Stimulated activated CD8-positive, alpha-beta memory T cell treated with anti-CD3 and anti-CD28 coated beads, Interleukin-15, amount 100 ng/mL, for 4 hours (primary cell): ENCODE results near the gene ZNF48.

Source experiments
- DNase-seq, 2 donors: peaks; one replicate each; pipeline ENCODE4 v3.0.0-alpha.2; 2020; ENCODE audit warnings: low read depth in 2 of 2

Gene ZNF48

GRCh38 chr16:30358990-30359870, 36.0 kb upstream of the ZNF48 start:
- DNase-seq, result no peak

DNA sequence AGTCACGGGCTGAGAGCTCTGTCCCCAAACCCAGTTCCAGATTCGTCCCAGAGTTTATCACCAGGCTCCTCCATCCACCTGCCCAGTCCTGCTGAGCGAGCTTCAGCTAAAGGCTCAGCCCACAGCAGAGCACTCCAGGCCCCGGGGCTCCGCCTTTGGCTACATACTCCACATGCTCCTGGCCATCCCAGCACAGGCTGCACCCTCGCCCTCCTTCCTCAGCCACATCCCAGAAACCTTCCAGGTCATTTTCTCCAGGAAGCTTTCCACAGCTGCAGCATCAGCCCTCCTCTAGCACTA, 35.4 kb upstream of the ZNF48 start:
- DNase-seq, result no peak

DNA sequence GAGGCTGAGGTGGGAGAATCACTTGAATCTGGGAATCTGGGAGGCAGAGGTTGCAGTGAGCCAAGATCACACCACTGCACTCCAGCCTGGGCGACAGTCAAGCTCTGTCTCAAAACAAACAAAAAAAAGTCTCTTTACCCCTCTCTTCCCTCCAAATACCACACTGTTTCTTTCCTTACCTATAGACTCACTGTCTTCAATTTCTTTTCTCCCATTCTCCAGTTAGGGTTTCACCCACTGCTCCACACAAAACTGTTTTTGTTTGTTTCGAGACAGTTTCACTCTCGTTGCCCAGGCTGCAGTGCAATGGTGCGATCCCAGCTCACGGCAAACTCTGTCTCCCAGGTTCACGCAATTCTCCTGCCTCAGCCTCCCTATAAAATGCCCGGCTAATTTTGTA, 34.0 kb upstream of the ZNF48 start:
- no peak for DNase-seq

- DNase-seq, result no peak
Observed at GRCh38 chr16:30365200-30365599, 30.0 kb upstream of the ZNF48 start.

DNA sequence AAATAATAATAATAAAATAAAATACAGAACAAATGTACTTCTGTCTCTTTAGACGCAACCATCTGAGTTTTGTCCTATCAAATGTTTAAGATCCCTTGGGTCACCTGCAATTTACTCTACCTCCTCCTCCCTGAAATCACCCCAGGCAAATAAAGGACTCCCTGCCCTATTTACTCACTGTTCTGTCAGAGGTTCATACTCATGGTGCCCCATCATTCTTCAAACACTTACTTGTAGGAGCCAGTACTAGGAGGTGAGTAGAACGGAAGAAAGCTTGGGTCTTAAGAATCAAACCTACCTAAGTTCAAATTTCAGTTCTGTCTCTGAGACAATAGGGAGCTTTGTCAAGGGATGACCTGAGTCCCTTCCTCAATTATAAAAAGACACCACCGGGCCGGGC, 28.7 kb upstream of the ZNF48 start:
- no peak for DNase-seq

DNA sequence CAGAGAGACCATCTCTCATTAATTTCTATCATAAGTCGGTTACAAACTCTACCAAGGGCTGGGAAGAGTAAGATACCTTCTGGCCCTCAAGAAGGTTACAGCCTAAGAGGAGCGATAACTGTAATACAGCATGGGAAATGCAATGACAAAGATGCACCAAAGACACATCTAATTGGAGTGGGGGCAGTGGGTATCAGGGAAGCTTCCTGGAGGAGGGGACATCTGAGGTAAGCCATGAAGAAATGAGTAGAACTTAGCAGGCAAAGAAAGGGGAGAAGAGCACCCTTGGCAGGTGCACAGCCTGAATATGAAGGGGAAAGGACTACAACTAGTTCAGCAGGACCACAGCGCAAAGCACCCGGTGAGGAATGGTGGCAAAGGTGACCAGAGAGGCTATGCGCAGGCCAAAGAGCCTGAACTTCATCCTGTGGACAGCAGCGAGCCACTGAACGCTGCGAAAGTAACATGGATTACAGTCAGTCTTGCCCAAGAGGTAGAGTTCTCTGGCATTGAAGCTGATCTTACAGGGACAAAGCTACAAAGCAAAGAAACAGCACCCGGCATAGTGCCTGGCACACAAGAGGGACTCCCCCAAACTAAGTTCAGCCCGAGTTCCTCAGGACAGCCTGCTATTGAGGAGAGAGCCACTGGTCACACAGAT, 27.7 kb upstream of the ZNF48 start:
- no peak for DNase-seq

GRCh38 chr16:30368122-30368791, 27.0 kb upstream of the ZNF48 start:
- no peak for DNase-seq

GRCh38 chr16:30368792-30369090, 26.5 kb upstream of the ZNF48 start:
- DNase-seq, result no peak

- no peak for DNase-seq
Observed at GRCh38 chr16:30369091-30369937, 25.9 kb upstream of the ZNF48 start.

DNA sequence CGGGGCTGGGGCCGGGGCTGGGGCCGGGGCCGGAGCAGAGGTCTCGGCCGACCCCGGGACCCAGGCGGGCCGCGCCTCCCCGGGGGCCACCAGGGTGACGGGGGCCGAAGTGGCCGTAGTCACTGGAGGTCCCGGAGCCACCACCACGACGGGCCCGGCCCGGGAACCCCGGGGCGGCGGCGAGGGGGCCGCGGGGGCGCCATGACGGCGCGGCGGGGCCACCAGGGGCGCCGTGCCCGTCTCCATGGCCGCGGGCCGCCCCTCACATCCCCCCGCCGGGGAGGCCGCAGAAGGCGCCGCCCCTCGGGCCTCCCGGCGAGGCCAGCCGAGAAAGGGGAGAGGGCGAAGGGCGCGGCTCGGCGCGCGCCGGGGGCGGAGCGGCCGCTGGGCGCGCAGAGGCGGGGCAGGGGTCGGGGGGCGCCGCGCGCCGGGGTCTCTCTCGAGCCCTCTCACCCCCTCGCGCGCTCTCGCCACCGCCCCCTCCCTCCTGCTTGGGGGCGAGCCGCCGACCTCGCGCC, 25.2 kb upstream of the ZNF48 start:
- no peak for DNase-seq

- DNase-seq, result peak; percentile 96 to 99
Observed at GRCh38 chr16:30370456-30371247, 24.6 kb upstream of the ZNF48 start, which contains the start of gene TBC1D10B. Gene TBC1D10B, minus strand, starts transcription at chr16:30370494. Its CDS starts 311 bp downstream, at chr16:30370183.

DNA sequence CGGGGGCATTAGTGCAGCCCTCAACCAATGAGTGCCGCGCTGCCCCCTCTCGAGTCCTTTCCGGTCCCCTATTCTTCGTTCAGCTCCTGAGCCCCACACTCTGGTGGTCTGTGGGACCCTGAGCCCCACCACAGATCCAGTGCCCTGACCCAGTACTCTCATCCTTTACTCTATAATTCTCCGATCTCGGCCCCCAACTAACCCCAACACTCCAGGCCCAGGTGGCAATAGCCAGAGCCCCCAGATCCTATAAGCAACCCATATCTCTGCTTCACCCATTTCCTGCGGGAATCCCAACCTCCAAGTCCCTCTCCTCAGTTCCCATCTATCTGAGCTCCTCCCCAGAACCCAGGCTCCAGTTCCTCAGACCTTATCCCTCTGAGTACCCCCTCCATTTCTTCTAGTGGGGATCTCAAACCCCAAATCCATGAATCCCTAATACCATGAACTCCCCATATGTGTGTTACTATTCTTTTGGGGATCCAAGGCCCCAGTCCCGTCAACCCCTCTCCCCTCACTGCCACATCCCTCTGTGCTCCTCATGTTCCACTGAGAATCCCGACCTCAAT, 23.9 kb upstream of the ZNF48 start:
- DNase-seq, result no peak

GRCh38 chr16:30372038-30372712, 23.0 kb upstream of the ZNF48 start:
- no peak for DNase-seq

- DNase-seq, result no peak
Observed at GRCh38 chr16:30372725-30373124, 22.5 kb upstream of the ZNF48 start.

DNA sequence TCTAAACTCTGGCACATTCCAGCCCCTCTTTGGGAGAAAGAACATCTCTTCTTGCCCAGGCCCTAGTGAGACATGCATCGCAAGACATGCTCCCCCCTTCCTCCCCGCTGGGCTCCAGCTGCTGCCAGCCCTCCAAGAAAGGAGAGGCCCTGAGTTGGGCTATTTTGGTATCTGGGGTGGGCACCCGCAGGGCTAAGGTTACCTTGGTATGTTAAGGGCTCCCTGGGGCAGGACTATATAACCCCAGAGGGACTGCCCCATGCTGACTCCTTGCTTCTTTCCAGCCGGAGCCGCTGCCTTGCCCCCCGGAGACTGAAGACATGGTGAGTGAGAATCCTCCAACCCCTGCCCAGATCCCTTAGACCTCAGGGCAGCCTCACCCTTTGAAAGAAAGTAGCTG, 20.7 kb upstream of the ZNF48 start, which contains the start of gene MYL11:
Gene MYL11 (plus strand): TSS at position 265 of the 400 bp plus-strand sequence. CDS start 56 bp downstream, at position 321.
- DNase-seq, result no peak

DNA sequence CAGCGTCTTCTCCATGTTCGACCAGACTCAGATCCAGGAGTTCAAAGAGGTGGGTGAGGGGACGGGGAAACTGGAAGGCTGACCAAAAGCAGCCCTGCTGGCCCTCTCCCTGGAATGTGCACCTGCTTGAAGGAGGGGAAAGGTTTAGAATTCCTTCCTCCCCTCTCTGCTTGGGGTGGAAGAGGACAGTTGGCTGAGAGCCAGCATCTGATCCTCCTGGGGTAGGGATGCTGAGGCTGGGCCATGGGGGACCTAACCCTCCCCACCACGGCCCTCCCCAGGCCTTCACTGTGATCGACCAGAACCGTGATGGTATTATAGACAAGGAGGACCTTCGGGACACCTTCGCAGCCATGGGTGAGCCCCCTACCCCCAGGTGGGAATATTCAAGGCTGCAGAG, 19.4 kb upstream of the ZNF48 start:
- no peak for DNase-seq

GRCh38 chr16:30376461-30376902, 18.7 kb upstream of the ZNF48 start:
- no peak for DNase-seq

- DNase-seq, result no peak
Observed at GRCh38 chr16:30377050-30377811, 18.0 kb upstream of the ZNF48 start.

DNA sequence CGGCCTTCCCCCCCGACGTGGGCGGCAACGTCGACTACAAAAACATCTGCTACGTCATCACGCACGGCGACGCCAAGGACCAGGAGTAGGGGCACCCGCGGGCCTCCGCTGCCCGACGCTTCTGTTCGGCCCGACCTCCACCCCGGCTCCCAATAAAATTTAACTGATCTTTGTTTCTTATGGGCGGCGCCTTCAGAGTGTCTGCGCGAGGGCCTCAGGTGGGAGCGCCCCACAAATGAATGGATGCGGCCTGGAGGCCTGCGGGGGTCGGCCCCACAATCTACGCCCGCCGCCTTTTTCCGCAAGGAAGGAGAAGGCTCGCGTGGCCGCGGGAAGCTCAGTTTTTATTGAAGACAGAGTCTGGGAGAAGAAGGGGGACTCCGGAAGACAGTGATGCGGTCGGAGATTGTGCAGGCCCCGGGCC, 17.4 kb upstream of the ZNF48 start:
- DNase-seq, result peak; percentile 75 to 81
